GM19328 (cell line): Measurements from ENCODE around the gene ZNF414.

ENCODE experiments used
- ATAC-seq: cut with Tn5 transposase; IDR thresholded peaks from one replicate; pipeline ENCODE4 v1.9.1; 2021; ENCODE audit warnings: mild to moderate bottlenecking, moderate library complexity; ENCODE audit not compliant: unreplicated experiment

ZNF414 gene

DNA sequence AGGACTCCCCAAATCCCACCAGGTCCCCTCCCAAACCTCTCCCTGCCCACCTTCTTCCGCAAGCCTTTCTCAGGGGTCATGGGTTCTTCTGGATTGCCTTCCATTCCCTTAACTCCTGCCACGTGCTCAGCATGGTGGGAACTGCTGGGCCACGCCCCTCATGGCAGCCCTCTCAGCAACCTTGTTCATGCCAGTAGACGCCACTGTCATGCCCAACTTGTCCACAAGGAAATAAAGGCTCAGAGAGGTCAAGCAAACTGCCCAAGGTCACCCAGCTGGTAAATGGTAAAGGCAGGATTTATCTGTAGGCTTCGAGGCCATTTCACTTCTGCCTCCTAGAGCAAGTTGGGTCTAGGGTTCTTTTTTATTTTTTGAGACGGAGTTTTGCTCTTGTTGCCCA is 22.4 kb downstream of the ZNF414 start:
- no peak for ATAC-seq

DNA sequence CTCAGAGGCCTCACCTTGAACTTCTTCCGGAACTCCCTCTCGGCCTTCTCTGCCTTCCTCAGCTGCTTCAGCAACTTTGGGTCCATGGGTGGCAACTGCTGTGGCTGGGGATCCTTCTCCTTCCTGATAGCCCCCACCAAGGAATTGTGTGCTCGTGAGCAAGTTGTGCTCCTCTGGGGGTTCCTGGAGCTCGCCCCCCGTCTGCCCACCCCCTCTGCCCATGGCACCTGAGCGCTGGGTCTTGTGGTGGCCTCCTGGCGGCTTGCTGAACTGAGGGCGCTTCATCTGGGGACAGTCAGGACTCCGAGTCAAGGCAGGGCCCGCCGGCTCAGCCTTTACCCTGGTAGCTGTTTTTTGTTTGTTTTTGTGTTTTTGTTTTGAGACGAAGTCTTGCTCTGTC is 23.1 kb downstream of the ZNF414 start:
- ATAC-seq = no peak

DNA sequence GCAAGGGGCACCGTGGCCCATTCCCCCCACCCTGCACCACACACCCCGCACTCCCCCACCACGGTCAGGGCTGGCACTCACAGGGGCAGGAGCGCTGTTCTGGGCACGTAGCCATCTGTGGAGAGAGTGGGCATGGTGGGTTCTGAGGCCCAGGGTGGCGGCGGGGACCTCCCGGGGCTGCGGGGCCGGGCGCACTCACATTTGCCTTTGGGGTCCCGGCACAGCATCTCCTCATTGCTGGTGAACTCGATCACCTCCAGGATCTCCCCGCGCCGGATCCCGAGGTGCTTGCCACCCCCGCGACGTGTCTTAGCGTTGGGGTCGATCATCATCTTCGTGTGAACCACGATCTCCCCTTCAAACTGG is 23.6 kb downstream of the ZNF414 start:
- no peak for ATAC-seq

DNA sequence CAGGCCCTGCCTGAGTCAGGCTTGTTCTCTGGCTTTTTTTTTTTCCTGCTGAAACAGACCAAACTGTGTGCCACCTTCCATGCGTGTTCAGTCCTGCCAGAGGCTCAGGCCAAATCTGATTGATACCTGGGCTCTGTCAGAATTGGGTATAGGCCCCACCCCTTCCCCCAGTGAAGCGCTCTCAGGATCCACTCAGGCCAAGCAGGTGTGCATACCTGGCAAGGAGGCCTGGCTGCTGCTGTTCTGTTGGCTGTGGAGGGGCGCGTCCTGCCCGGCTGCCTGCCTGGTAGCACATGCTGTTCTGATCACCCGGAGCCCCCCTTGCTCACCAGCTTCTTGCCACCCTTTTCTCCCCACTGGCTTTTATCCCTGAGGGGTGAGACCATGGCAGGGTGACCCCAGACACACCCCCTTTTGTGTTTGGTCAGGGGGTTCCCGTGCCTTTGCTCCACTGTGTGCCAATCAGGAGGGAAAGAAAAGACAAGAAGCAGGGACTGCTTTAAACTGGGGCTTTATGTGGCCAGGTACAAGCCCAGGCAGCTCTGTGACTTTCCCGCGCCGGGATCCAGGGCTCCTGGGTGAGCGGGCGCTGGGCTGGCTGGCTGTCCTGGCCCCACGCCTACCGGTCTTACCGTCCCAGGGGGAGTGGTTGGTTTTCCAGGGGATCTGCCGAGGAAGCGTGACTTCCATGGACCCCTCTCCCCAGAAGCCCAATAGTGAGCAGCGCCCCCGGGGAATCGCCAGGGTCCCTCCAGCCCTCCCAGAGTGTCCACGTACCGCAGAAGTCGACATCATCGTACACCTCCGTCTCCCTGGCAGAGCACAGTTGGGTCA is 24.2 kb downstream of the ZNF414 start:
- no peak for ATAC-seq

DNA sequence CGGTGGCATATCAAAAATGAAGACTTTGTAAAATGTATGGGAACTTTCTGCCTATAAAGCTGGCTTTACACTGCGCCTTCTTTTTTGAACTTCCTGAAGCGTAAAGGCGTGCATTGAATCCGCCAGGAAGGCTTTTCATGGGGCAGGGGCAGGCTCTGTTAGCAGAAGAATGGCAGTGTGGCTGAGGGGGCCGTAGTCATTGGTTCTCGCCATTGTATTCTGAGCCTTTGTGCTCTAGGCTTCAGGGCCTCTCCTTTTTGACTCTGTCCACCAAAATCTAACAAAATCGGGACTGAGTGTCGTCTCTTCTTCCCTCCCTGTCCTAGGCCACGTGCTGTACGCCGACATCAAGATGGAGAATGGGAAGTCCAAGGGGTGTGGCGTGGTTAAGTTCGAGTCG is 25.6 kb downstream of the ZNF414 start:
- no peak for ATAC-seq

DNA sequence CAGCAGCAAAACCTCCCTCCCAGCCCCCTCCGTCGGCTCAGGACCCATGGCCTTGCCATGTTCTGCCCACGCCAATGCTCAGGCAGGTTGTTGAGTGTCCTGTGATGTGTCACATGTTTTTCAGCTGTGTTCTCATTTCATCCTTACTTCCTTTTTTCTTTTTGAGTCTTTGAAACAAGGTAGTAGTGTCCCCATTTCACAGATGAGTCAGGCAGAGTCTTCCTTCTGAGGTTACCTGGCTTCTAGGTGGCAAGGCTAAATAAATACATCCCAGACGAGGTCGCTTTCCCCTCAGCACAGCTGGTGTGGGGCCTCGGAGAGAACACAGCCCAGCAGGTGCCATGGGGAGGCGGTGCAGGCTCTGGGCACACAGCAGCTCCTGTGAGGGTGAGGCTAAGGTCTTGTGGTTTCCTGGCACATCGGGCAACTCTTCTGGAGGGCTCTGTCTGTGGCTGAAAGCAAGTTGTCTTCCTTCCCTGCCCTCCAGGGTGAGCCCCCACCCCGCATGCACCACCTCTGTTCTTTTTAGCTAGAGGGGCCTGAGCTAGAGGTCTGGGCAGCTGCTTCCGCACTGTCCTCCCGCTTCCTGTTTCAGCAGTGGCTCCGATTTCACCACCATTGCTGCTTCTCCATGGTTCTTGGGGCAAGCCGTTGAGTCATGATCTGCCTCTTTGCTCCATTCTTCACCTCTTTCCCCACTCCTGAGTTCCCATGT is 26.7 kb downstream of the ZNF414 start:
- no peak for ATAC-seq

DNA sequence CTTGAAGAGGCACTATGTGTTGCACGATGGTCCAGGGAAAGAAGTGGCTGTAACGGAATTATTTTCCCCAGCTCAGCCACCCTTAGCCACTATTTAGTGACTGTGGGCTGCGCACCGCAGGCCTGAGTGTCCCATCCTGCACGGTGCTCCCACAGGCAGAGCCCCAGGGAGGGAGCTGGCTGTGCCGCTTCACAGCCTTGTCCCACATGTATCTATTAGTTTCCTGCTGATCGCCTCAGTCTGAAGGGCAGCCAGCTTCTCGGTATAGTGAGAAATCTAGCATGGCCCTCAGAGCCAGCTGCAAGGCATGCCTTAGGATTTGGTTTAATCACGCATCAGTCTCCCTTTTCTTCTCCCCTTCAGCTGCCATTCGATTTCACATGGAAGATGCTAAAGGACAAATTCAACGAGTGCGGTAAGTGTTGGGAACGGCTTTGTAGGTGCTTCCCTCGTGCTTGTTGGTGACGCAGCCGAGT is 27.3 kb downstream of the ZNF414 start:
- ATAC-seq = no peak

DNA sequence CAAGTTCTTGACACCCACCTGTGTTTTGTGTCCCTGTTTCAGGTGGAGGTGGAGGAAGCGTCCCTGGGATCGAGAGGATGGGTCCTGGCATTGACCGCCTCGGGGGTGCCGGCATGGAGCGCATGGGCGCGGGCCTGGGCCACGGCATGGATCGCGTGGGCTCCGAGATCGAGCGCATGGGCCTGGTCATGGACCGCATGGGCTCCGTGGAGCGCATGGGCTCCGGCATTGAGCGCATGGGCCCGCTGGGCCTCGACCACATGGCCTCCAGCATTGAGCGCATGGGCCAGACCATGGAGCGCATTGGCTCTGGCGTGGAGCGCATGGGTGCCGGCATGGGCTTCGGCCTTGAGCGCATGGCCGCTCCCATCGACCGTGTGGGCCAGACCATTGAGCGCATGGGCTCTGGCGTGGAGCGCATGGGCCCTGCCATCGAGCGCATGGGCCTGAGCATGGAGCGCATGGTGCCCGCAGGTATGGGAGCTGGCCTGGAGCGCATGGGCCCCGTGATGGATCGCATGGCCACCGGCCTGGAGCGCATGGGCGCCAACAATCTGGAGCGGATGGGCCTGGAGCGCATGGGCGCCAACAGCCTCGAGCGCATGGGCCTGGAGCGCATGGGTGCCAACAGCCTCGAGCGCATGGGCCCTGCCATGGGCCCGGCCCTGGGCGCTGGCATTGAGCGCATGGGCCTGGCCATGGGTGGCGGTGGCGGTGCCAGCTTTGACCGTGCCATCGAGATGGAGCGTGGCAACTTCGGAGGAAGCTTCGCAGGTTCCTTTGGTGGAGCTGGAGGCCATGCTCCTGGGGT is 28.2 kb downstream of the ZNF414 start:
- ATAC-seq = no peak

DNA sequence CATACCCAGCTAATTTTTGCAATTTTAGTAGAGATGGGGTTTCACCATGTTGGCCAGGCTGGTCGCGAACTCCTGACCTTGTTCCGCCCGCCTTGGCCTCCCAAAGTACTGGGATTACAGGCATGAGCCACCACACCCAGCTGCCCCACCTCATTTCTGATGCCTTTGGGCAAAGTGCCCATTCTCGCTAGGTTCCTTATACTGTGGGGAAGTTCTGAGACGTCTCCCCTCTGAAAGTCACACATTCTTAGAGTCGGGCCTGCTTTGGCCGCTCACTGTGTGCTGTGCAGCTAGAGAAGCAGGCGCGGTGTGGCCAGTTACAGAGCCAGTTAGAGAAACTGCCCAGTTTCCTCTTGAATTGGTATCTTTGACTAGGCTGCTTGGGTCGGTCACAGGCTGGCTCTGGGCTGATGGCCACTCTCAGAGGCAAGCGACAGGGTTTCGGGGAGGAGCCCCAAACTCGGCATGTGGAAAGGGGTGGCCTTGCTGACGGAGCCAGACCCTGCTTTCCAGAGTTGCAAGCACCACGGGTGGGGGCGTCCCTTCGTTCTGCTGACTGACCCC is 29.6 kb downstream of the ZNF414 start:
- no peak for ATAC-seq

DNA sequence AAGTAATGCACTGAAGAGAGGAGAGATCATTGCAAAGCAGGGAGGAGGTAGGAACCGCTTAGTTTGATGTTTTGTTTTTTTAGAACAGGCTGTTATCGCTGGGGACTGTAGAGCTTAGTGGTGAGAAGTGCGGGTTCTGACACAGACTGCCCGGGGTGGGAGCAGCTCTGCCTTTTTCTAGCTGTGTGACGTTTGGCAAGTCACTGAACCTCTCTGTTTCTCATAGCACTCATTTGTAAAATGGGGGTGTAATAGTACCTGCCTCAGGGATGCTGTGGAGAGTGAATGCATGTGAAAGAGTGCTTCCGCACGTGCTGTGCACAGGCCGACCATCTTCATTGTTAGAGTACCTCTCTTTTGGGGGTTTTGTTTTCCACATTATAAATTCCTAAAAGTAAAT is 30.8 kb downstream of the ZNF414 start:
- ATAC-seq = no peak

DNA sequence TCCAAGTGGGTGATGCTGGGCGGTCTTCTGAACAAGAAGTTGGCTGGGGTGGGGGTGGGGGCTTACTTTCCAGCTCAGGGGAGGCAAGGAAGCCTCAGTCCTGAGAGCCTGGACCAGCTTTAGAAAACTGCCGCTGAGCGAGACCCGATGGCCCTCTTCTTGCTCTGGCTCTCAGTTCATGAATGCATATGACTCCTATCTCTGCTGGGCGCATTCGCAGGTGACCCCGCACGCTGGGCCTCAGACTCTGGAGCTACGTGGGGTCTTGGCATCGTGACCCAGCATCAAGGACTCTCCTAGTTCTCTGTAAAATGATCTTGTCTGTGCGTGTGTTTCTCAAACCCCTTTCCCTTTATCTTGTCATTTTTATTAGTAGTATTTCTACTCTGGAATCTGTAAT is 31.3 kb downstream of the ZNF414 start:
- ATAC-seq = no peak

DNA sequence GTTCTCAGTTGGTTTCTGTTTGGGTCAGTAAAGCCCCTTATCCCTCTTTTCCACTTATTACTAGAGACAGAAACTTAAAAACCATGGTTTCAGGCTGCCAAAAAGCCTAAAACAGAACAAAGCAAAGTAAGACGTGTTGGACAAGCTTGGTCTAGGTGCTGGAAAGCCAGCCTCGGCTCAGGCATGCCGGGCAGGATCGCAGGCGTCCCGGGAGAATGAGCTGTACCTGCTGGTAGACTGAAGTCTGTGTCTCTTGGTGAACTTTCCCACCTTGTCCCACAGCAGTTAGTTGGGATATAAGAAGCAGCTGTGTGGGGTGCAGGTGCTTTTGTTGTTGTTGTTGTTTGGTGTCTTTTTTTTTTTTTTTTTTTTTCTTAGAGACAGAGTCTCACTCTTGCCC is 32.4 kb downstream of the ZNF414 start:
- ATAC-seq = no peak

DNA sequence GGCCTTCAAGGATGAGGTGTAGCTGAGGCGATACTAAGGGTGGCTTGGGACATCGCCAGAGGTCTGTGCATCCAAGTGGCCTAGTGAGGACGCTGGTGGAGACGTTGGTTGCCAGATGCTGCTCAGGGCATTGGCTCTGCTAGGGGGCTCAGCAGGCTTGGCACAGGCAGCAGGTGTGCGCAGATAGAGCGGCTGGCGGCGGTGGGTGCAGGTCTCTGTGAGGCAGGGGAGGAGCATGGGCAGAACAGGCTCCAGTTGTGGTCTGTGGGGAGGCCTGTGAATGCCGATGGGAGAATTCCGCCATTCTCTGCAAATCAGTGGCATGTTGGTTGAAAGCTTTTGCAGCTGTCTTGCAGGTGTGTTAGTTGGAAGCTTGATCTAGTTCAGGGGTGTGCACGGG is 32.8 kb downstream of the ZNF414 start:
- no peak for ATAC-seq

DNA sequence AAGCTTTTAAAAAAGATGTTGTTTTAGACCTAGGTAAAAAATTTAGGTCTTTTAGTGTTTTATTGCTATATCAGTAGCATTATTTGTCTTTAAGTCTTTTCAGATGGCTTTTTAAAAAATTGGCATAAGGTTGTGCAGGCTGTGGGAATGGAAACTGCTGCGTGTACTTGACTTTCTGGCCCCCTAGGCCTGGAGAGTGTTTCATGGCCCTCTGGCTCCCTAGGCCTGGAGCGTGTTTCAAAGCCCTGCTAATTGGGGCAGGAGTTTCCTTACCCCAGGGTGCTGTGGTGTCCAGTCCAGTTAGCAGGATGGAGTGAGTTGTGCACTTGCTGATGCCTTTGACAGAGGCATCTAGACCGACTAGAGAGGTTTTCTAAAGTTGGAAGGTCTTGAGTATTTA is 35.4 kb downstream of the ZNF414 start:
- no peak for ATAC-seq

DNA sequence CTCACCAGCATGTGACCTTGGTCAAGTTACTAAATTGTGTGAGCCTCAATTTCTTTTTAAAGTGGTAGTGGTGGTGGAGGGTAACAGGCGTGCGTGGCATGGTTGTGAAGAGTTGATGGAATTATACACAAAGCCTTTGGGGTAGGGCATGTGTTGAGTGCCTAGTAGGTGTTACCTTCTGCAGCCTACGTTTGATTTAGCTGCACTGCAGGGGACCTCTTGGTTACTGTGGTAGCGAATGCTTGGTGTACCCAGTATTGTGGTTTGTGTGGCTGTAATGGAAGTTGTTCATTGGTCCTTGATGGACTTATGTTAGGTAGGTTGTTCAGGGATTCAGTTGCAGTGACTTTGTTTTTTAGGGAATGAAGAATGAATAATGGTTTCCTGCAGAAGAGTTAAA is 36.1 kb downstream of the ZNF414 start:
- no peak for ATAC-seq

DNA sequence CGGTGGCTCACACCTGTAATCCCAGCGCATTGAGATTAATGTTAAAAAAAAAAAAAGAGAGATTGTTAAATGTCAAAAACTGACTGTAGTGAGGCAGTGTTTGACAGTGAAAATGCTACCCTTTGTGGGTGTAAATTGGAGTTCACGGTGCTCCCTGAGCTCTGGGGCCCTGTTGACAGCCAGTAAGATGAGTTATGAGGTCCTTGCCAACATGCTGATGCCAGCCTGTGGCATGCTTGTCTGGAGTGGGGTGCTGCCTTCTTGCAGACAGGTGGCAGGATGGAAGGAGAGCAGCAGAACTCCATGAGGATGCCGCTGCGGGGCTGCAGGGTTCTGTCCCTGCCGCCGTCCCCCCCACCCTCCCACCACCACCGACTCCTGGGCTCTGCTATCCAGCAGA is 37.4 kb downstream of the ZNF414 start:
- ATAC-seq = no peak

DNA sequence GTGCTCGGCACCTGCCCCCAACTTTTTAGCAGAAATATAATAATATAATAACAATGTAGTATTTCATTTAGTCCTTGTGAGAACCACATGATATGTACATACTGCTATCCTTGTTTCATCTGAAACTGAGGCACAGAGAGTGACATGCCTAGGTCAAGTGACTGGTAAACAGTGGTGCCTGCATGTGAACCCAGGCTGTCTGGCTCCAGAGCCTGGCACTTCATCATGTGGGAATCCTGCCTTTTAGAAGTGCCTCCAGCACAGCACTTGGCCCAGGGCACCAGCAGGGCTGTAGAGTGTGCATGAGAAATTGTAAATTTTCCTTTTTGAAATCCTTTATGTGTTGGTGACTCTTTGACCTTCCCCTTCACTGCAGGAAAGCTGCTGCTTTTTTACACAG is 39.0 kb downstream of the ZNF414 start:
- ATAC-seq = no peak

DNA sequence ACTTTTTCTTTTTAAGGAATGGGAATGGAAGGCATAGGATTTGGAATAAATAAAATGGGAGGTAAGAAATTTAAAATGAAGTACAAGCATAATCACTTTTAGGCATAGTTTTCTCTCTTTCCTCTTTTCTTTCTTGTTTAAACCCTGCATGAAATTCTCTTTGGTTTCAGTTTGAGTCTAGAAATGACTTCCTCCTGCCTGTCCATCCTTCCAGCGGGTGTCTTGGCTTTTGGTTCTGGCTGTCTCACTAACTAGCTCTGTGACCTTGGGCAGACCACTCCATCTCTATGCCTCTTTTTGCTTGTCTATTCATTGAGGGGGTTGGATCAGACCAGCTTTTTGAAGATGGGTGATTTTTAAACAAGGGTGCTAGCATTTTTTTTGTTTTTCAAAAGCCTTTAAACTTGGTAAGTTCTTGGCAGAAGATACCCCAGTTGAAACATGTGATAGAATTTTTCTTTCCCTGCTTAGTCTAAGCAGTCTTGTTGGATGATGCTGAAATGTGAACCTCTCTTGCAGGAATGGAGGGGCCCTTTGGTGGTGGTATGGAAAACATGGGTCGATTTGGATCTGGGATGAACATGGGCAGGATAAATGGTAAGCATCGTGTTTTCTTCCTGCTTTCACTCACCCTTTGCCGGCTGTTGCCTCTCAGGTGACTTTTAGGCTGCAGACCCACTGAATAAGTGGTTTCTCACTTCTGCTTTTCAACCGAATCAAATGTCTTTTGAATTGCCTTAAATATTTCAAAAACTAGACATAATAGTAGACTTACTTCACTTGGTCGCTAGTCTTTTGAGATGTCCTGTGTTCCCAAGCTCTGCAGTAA is 40.1 kb downstream of the ZNF414 start:
- no peak for ATAC-seq

DNA sequence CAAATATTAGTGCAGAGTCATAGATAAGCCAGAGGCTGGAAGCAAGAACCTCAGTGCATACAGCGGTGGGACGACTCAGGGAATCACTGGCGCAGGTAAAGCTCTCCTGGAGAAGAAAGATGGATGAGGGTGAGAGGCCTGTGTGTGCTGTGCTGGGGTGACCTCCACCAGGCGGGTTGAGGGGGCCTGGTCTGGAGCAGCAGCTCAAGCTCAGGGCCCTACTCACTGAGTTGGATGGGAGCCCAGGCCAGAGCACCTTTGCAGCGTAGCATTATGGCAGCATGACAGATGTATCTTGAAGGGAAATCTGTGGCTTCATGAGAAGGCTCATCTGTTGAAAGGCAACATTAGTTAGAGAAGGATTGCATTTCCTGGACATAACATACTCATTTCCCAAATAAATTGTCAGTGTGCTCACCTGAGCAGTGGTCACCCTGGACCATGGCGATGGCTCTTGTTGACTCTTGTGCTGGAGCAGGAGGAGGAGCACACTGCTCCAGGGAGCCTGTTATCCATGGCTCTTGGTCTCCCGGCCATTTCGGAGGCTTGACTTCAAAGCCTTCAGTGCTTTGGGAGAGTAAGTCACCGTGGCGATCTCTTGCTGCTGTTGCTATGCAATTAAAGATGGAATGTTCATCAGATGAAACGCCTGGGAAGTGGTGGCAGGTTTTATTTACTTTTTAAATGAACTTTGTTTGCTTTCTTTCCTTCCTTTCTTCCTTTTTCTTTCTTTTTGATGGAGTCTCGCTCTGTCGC is 44.2 kb downstream of the ZNF414 start:
- no peak for ATAC-seq
